SU-DHL-6 (cell line): Measurements from ENCODE around the gene CLNK.

Experiments
- H2AFZ ChIP-seq: fragments of 200-600 bp; sonication (generic); 2 replicates; pipeline ENCODE4 v1.6.1; 2014; ENCODE audit warnings: low read depth, mild to moderate bottlenecking, moderate library complexity, mixed read lengths, antibody characterized with exemption, low read length; ENCODE audit not compliant: severe bottlenecking
- H3F3A ChIP-seq: fragments of 200-600 bp; shearing (Covaris generic); 2 replicates; pipeline ENCODE4 v1.6.0; 2016; ENCODE audit warnings: antibody characterized with exemption, mild to moderate bottlenecking; ENCODE audit not compliant: insufficient read depth
- H3K27ac ChIP-seq: fragments of 200-600 bp; sonication (generic); 2 replicates; pipeline ENCODE4 v1.5.1; 2016; ENCODE audit warnings: low read depth, mild to moderate bottlenecking, low read length, moderate library complexity, mixed read lengths
- H3K27me3 ChIP-seq: fragments of 200-600 bp; sonication (generic), shearing (Covaris generic); 2 replicates; pipeline ENCODE4 v1.6.0; 2014; ENCODE audit warnings: mild to moderate bottlenecking, low read length
- H3K36me3 ChIP-seq: fragments of 200-600 bp; sonication (generic); 2 replicates; pipeline ENCODE4 v1.6.1; 2014; ENCODE audit warnings: mild to moderate bottlenecking, low read length, mixed read lengths
- H3K4me2 ChIP-seq: fragments of 300-600, 200-600 bp; shearing (Covaris generic), sonication (generic); 2 replicates; pipeline ENCODE4 v1.6.0; 2014; ENCODE audit warnings: low read length, low read depth, mild to moderate bottlenecking; ENCODE audit not compliant: poor library complexity, severe bottlenecking
- H3K4me3 ChIP-seq: fragments of 200-600 bp; sonication (generic); 2 replicates; pipeline ENCODE4 v1.5.1; 2014; ENCODE audit warnings: antibody characterized with exemption, low read length, mild to moderate bottlenecking, mixed read lengths; ENCODE audit not compliant: insufficient read depth, poor library complexity, severe bottlenecking
- H3K79me2 ChIP-seq: fragments of 200-600 bp; sonication (generic); 2 replicates; pipeline ENCODE4 v1.6.1; 2014; ENCODE audit warnings: mild to moderate bottlenecking, low read length, moderate library complexity; ENCODE audit not compliant: insufficient read depth
- H3K9ac ChIP-seq: fragments of 200-600 bp; sonication (generic); 2 replicates; pipeline ENCODE4 v1.7.0; 2014; ENCODE audit warnings: mild to moderate bottlenecking, low read length
- H3K9me2 ChIP-seq: fragments of 200-600 bp; sonication (generic); replicated peaks from 2 replicates; pipeline ENCODE4 v1.6.1; 2014; ENCODE audit warnings: low read length; ENCODE audit not compliant: insufficient read depth
- H3K9me3 ChIP-seq: fragments of 200-600 bp; sonication (generic); 2 replicates; pipeline ENCODE4 v1.6.1; 2014; ENCODE audit warnings: low read length, mixed read lengths; ENCODE audit not compliant: insufficient read depth
- H4K20me1 ChIP-seq: fragments of 200-600 bp; sonication (generic); 2 replicates; pipeline ENCODE4 v1.6.1; 2014; ENCODE audit warnings: low read depth, mild to moderate bottlenecking, antibody characterized with exemption, low read length, moderate library complexity, mixed read lengths
- EZH2phosphoT487 ChIP-seq: fragments of 200-600 bp; sonication (generic), shearing (Covaris generic); conservative IDR thresholded peaks from 2 replicates; pipeline ENCODE4 v1.6.1; 2018; ENCODE audit warnings: mild to moderate bottlenecking, antibody characterized with exemption, low read length, moderate library complexity, mixed read lengths
- TF ChIP-seq, protein P1 (sequence below): fragments of 200-600 bp; sonication (generic); IDR thresholded peaks from one replicate; pipeline ENCODE4 v1.5.1; 2017; ENCODE audit warnings: antibody characterized with exemption, mild to moderate bottlenecking, low read length, moderate library complexity; ENCODE audit not compliant: insufficient read depth, poor library complexity, severe bottlenecking

The CLNK gene

DNA sequence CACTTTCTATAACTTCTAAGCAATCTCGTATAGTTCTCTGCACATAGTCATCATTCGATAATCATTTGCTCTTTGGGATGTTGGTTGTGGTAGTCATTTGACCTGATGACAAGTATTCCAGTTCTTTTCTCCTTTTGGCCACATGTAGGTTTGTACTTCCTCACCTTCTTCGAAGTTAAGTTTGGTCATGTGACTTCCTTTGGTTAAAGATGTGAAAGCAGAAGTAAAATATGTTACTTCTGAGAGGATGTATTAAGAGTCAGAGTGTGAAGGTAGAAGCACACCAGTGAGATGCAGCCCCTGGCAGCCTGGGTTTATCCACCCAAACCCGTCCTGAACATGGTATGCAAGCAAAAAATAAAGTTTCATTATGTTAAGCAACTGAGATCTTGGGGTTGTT lies 178.5 kb downstream of the CLNK start:
- Histone ChIP-seq H3K27ac (no peak overlapping the region), H3K4me2 (no peak overlapping the region), H2AFZ (no peak overlapping the region)

GRCh38 chr4:10504570-10505179 lies 179.9 kb downstream of the CLNK start:
- Histone ChIP-seq H3K9ac (no peak overlapping the region), H3K9me2 (no peaks in the 10 kb centered on the region), H2AFZ (no peak overlapping the region), H3K9me3 (peaks cover 19% of the 10 kb centered on the region; the same call in 1 of the 2 replicates), H3K4me2 (no peak overlapping the region), H3K27me3 (no peaks in the 10 kb centered on the region), H3K4me3 (no peak overlapping the region), H3K79me2 (no peaks in the 10 kb centered on the region), H3K27ac (no peak overlapping the region), H4K20me1 (no peaks in the 10 kb centered on the region), H3K36me3 (no peaks in the 10 kb centered on the region), H3F3A (no peaks in the 10 kb centered on the region)
- TF ChIP-seq EZH2phosphoT487, result no peak
- TF ChIP-seq, protein P1, sequence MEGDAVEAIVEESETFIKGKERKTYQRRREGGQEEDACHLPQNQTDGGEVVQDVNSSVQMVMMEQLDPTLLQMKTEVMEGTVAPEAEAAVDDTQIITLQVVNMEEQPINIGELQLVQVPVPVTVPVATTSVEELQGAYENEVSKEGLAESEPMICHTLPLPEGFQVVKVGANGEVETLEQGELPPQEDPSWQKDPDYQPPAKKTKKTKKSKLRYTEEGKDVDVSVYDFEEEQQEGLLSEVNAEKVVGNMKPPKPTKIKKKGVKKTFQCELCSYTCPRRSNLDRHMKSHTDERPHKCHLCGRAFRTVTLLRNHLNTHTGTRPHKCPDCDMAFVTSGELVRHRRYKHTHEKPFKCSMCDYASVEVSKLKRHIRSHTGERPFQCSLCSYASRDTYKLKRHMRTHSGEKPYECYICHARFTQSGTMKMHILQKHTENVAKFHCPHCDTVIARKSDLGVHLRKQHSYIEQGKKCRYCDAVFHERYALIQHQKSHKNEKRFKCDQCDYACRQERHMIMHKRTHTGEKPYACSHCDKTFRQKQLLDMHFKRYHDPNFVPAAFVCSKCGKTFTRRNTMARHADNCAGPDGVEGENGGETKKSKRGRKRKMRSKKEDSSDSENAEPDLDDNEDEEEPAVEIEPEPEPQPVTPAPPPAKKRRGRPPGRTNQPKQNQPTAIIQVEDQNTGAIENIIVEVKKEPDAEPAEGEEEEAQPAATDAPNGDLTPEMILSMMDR, result no peak

More for the DNA sequence above, 178.5 kb downstream of the CLNK start:
- H3K9me2 ChIP-seq, result no peaks in the 10 kb centered on the region
- peaks cover 19% of the 10 kb centered on the region; the same call in 1 of the 2 replicates for H3K9me3 ChIP-seq
- no peaks in the 10 kb centered on the region for H3K27me3 ChIP-seq
- TF ChIP-seq, protein P1, result no peak
- no peak for TF ChIP-seq EZH2phosphoT487
- H3K36me3 ChIP-seq, result no peaks in the 10 kb centered on the region
- no peaks in the 10 kb centered on the region for H4K20me1 ChIP-seq
- no peak overlapping the region for H3K4me3 ChIP-seq
- no peaks in the 10 kb centered on the region for H3F3A ChIP-seq
- H3K9ac ChIP-seq, result no peak overlapping the region
- H3K79me2 ChIP-seq, result no peaks in the 10 kb centered on the region

DNA sequence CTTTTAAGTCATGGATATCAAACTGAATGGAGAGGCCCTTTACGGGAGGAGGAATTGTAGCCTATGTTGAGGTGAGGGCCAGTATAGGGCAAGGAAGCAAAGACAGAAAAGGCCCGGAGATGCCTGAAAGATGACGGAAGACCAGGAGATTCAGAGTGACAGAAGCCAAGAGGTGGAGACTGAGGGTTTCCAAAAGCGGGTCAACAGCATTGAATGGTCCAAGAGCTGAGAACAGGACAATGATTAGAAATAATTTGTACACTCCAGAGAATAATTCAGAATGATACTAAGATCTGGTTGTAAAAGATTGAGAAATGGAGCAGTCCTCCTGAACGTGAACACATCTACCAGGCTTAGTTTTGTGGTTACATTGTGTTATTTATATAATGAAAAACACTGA lies 181.9 kb downstream of the CLNK start:
- no peaks in the 10 kb centered on the region for H3K9me2 ChIP-seq
- no peaks in the 10 kb centered on the region for H4K20me1 ChIP-seq
- TF ChIP-seq EZH2phosphoT487, result no peak
- TF ChIP-seq, protein P1, result no peak
- H3K27ac ChIP-seq, result no peak overlapping the region
- H3F3A ChIP-seq, result no peaks in the 10 kb centered on the region
- H2AFZ ChIP-seq, result no peak overlapping the region
- H3K27me3 ChIP-seq, result no peaks in the 10 kb centered on the region
- no peaks in the 10 kb centered on the region for H3K79me2 ChIP-seq
- H3K9ac ChIP-seq, result no peak overlapping the region
- no peak overlapping the region for H3K4me3 ChIP-seq
- no peaks in the 10 kb centered on the region for H3K36me3 ChIP-seq
- no peak overlapping the region for H3K4me2 ChIP-seq
- H3K9me3 ChIP-seq, result peaks cover 17% of the 10 kb centered on the region; the same call in 1 of the 2 replicates
